H1 (cell line): ENCODE data around the gene EPHA1. TPM values are rescaled to one million over a fixed set of nuclear protein-coding genes. Genes with fewer than 3 reads are reported as not detected.

Experiments
- CHD7 ChIP-seq: fragments of 300-600 bp; sonication (generic); IDR thresholded peaks from 2 replicates; pipeline ENCODE4 v1.7.1; 2012; ENCODE audit warnings: low read length, moderate library complexity, mild to moderate bottlenecking, inconsistent platforms; ENCODE audit not compliant: insufficient replicate concordance
- FOSL1 ChIP-seq: IDR thresholded peaks from 2 replicates; pipeline ENCODE4 v1.6.1; 2011; ENCODE audit warnings: mild to moderate bottlenecking, low read depth, low read length, moderate library complexity; ENCODE audit not compliant: insufficient read depth
- PHF8 ChIP-seq: fragments of 200-600 bp; sonication (generic); conservative IDR thresholded peaks from 2 replicates; pipeline ENCODE4 v1.7.1; 2012; ENCODE audit warnings: low read depth, mild to moderate bottlenecking, inconsistent platforms, low read length, moderate library complexity
- RNF2 ChIP-seq: fragments of 200-900, 300-1000 bp; sonication (generic); IDR thresholded peaks from 2 replicates; pipeline ENCODE4 v1.7.1; 2016; ENCODE audit warnings: borderline replicate concordance, low read depth, mild to moderate bottlenecking, antibody characterized with exemption, low read length; ENCODE audit not compliant: poor library complexity, severe bottlenecking; ENCODE audit errors: missing control alignments
- polyA plus RNA-seq, 7 experiments: library from polyadenylated mRNA; depleted of rRNA in 3 of 7; stranded (reverse) in 5 of 7; unstranded in 2 of 7; fragments of >200 nt in 5 of 7; fragments of 200-250 nt in 2 of 7; gene quantifications; 1 replicate in 5 of 7; 2 replicates in 1 of 7; 4 replicates in 1 of 7; pipeline versions ENCODE4 v1.2.1 to v1.2.3, GENCODE V29; 2011 to 2013; ENCODE audit warnings: missing spikeins in 2 of 7, mixed read lengths in 2 of 7
- total RNA-seq: library from RNA; stranded (reverse); fragmentation: NEBNext Ultra II Directional; extraction: Animal tissue kit (Norgen Biotek cat#: 25700); gene quantifications from 2 replicates; pipeline ENCODE4 v1.2.1, GENCODE V29; 2021

EPHA1 gene
- total and polyA plus RNA-seq, 2 of the 8 experiments (the other 6 are each of a cell fraction or from before 2014, with no cell fraction given) = 86.5 to 133 TPM

GRCh38 chr7:143407287-143408251, 1.1 kb downstream of the EPHA1 start (continued):
- TF ChIP-seq CHD7 (no peak), RNF2 (no peak), PHF8 (no peak), FOSL1 (no peak)
